ENCODE data around the gene MAP2K4. TPM values are rescaled to one million over a fixed set of nuclear protein-coding genes. Genes with fewer than 3 reads are reported as not detected.

MAP2K4 gene
- total RNA-seq, 1 experiment from 2014 or later, result 46.1 TPM

DNA sequence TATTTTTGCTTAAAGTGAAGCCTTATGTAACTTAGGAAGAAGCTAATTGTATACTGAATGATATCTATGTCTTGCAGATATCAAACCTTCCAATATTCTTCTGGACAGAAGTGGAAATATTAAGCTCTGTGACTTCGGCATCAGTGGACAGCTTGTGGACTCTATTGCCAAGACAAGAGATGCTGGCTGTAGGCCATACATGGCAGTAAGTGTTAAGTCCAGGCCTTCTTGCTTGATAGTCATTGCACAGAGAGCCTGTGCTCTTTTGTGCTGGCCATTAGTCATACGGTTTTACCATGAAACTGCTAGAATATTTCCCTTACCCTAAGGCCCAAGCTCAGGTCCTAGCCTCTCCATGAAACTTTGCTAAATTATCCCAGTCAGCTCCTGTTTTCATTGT is 92.5 kb downstream of the MAP2K4 start:
- no peaks in the 10 kb centered on the region for H3K27me3 Mint-ChIP-seq (ENCODE audit: low read depth)
- no peak overlapping the region for H3K27ac ChIP-seq (ENCODE audit: insufficient read length, low read depth, low read length)
- H3K79me2 ChIP-seq (ENCODE audit: insufficient read depth, low read length), result no peaks in the 10 kb centered on the region; the same call in 1 of the 2 replicates
- no peak overlapping the region for H3K4me2 ChIP-seq (ENCODE audit: insufficient read depth, insufficient read length, low read length)
- H3K23me2 ChIP-seq (ENCODE audit: insufficient read length, low read depth, low read length, poor library complexity, severe bottlenecking), result no peaks in the 10 kb centered on the region
- H2BK15ac ChIP-seq (ENCODE audit: low read depth, low read length), result no peak overlapping the region
- H2AK5ac ChIP-seq (ENCODE audit: insufficient read length, low read length), result no peak overlapping the region
- TF ChIP-seq, protein P1, sequence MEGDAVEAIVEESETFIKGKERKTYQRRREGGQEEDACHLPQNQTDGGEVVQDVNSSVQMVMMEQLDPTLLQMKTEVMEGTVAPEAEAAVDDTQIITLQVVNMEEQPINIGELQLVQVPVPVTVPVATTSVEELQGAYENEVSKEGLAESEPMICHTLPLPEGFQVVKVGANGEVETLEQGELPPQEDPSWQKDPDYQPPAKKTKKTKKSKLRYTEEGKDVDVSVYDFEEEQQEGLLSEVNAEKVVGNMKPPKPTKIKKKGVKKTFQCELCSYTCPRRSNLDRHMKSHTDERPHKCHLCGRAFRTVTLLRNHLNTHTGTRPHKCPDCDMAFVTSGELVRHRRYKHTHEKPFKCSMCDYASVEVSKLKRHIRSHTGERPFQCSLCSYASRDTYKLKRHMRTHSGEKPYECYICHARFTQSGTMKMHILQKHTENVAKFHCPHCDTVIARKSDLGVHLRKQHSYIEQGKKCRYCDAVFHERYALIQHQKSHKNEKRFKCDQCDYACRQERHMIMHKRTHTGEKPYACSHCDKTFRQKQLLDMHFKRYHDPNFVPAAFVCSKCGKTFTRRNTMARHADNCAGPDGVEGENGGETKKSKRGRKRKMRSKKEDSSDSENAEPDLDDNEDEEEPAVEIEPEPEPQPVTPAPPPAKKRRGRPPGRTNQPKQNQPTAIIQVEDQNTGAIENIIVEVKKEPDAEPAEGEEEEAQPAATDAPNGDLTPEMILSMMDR (conservative IDR thresholded peaks at IDR 0.05), result no peak
- H3K9me3 ChIP-seq (ENCODE audit: control insufficient read depth, low read depth, low read length), result no peaks in the 10 kb centered on the region
- no peak overlapping the region for H3K14ac ChIP-seq (ENCODE audit: insufficient read depth, low read length)
- H3K79me1 ChIP-seq (ENCODE audit: insufficient read depth, low read depth, low read length, poor library complexity, severe bottlenecking), result no peaks in the 10 kb centered on the region
- H3K4me1 Mint-ChIP-seq, result no peaks in the 10 kb centered on the region
- no peaks in the 10 kb centered on the region for H4K20me1 ChIP-seq (ENCODE audit: control insufficient read depth, insufficient read depth, insufficient read length)
- H3K36me3 Mint-ChIP-seq (ENCODE audit: insufficient read depth in 1 of 3, low read depth in 3 of 3), result peaks cover 22 to 55% (median 53%) of the 10 kb centered on the region in 3 experiments; a peak in 6 of 7 replicates
- DNase-seq, result no peak
- no peaks in the 10 kb centered on the region for H3K9me3 Mint-ChIP-seq
- H2BK120ac ChIP-seq (ENCODE audit: low read depth, low read length, poor library complexity, severe bottlenecking), result no peak overlapping the region
- H3K27ac Mint-ChIP-seq, result no peak overlapping the region
- H4K5ac ChIP-seq (ENCODE audit: insufficient read length, low read depth, low read length), result no peak overlapping the region
- H3K23ac ChIP-seq (ENCODE audit: insufficient read length, low read depth, low read length), result no peak overlapping the region
- H3T11ph ChIP-seq (ENCODE audit: low read length), result no peak overlapping the region
- H2BK20ac ChIP-seq (ENCODE audit: low read depth, low read length, poor library complexity, severe bottlenecking), result no peak overlapping the region
- no peak overlapping the region for H3K18ac ChIP-seq (ENCODE audit: insufficient read length, low read depth, low read length)
- no peak overlapping the region for H2BK12ac ChIP-seq (ENCODE audit: insufficient read length, low read depth, low read length)
- H3K4me1 ChIP-seq (ENCODE audit: insufficient read depth, low read length), result no peaks in the 10 kb centered on the region
- no peak overlapping the region for H4K8ac ChIP-seq (replicated peaks; ENCODE audit: insufficient read length, low read depth, low read length)
- H2BK5ac ChIP-seq (ENCODE audit: insufficient read length, low read length), result no peak overlapping the region
- no CpG with 5 or more reads among the region's 2 CpGs for WGBS (ENCODE audit: extremely low coverage, insufficient read length, low lambda C conversion rate)
- H3K4me3 Mint-ChIP-seq, result no peak overlapping the region
- no peak overlapping the region for H3K4ac ChIP-seq (ENCODE audit: low read depth, low read length)
- H3K56ac ChIP-seq (ENCODE audit: insufficient read length, low read depth, low read length), result no peak overlapping the region
- no peak overlapping the region for H2AFZ ChIP-seq (ENCODE audit: low read length)
- no peak overlapping the region for H4K91ac ChIP-seq (ENCODE audit: insufficient read length, low read depth, low read length)
- H3K9ac ChIP-seq (ENCODE audit: extremely low read depth, insufficient read length, low read length), result no peak overlapping the region
- H3K27me3 ChIP-seq (ENCODE audit: insufficient read depth, low read length), result no peaks in the 10 kb centered on the region

Data from H9 (cell line).